ENCODE data around the gene BRSK2.

- TF ChIP-seq, protein P1, sequence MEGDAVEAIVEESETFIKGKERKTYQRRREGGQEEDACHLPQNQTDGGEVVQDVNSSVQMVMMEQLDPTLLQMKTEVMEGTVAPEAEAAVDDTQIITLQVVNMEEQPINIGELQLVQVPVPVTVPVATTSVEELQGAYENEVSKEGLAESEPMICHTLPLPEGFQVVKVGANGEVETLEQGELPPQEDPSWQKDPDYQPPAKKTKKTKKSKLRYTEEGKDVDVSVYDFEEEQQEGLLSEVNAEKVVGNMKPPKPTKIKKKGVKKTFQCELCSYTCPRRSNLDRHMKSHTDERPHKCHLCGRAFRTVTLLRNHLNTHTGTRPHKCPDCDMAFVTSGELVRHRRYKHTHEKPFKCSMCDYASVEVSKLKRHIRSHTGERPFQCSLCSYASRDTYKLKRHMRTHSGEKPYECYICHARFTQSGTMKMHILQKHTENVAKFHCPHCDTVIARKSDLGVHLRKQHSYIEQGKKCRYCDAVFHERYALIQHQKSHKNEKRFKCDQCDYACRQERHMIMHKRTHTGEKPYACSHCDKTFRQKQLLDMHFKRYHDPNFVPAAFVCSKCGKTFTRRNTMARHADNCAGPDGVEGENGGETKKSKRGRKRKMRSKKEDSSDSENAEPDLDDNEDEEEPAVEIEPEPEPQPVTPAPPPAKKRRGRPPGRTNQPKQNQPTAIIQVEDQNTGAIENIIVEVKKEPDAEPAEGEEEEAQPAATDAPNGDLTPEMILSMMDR (IDR thresholded peaks at IDR 0.05) = no peak
- TF ChIP-seq POLR2A (IDR thresholded peaks at IDR 0.05) = no peak
Observed at GRCh38 chr11:1360181-1360834, 29.4 kb upstream of the BRSK2 start.

Data from Peyer's patch (tissue), 4 donors.